GM23248 (cell line): ENCODE data around the gene EML5. TPM values are rescaled to one million over a fixed set of nuclear protein-coding genes. Genes with fewer than 3 reads are reported as not detected.

Experiments used
- DNase-seq: peaks from one replicate; pipeline ENCODE4 v3.0.0-alpha.2; 2015
- H2AFZ ChIP-seq: fragments of 200-600 bp; sonication (generic); 2 replicates; pipeline ENCODE4 v1.6.1; 2016; ENCODE audit warnings: antibody characterized with exemption
- H3F3A ChIP-seq: fragments of 200-600 bp; sonication (generic); 2 replicates; pipeline ENCODE4 v1.6.1; 2016; ENCODE audit warnings: mild to moderate bottlenecking, antibody characterized with exemption, mixed run types; ENCODE audit not compliant: insufficient read depth
- H3K27ac ChIP-seq: fragments of 200-600 bp; sonication (generic); 2 replicates; pipeline ENCODE4 v1.5.1; 2016; ENCODE audit warnings: mild to moderate bottlenecking
- H3K27me3 ChIP-seq: fragments of 200-600 bp; sonication (generic); replicated peaks from 2 replicates; pipeline ENCODE4 v1.6.1; 2016; ENCODE audit warnings: mild to moderate bottlenecking; ENCODE audit not compliant: insufficient read depth
- H3K36me3 ChIP-seq: fragments of 200-600 bp; sonication (generic); 2 replicates; pipeline ENCODE4 v1.6.1; 2016; ENCODE audit warnings: low read depth, mild to moderate bottlenecking
- H3K4me1 ChIP-seq: fragments of 200-600 bp; sonication (generic); 2 replicates; pipeline ENCODE4 v1.6.1; 2016; ENCODE audit warnings: mild to moderate bottlenecking; ENCODE audit not compliant: insufficient read depth
- H3K4me2 ChIP-seq: fragments of 200-600 bp; sonication (generic); one replicate; pipeline ENCODE4 v1.6.1; 2016; ENCODE audit warnings: mild to moderate bottlenecking; ENCODE audit not compliant: unreplicated experiment
- H3K4me3 ChIP-seq: fragments of 200-600 bp; sonication (generic); 2 replicates; pipeline ENCODE4 v1.5.1; 2016; ENCODE audit warnings: mild to moderate bottlenecking
- H3K79me2 ChIP-seq: fragments of 200-600 bp; sonication (generic); 2 replicates; pipeline ENCODE4 v1.6.1; 2016; ENCODE audit warnings: mild to moderate bottlenecking; ENCODE audit not compliant: insufficient read depth
- H3K9ac ChIP-seq: fragments of 200-600 bp; sonication (generic); 2 replicates; pipeline ENCODE4 v1.6.1; 2016; ENCODE audit warnings: mild to moderate bottlenecking
- H3K9me2 ChIP-seq: fragments of 200-600 bp; sonication (generic); 2 replicates; pipeline ENCODE4 v1.6.1; 2016; ENCODE audit warnings: mixed run types, mild to moderate bottlenecking, moderate library complexity; ENCODE audit not compliant: insufficient read depth
- H3K9me3 ChIP-seq: fragments of 200-600 bp; sonication (generic); one replicate; pipeline ENCODE4 v1.6.1; 2017; ENCODE audit warnings: low read depth
- H4K20me1 ChIP-seq: fragments of 200-600 bp; sonication (generic); 2 replicates; pipeline ENCODE4 v1.6.0; 2016; ENCODE audit not compliant: insufficient read depth
- EZH2 ChIP-seq: fragments of 200-600 bp; sonication (generic); IDR thresholded peaks from 2 replicates; pipeline ENCODE4 v1.6.1; 2018; ENCODE audit warnings: antibody characterized with exemption, mild to moderate bottlenecking; ENCODE audit not compliant: insufficient read depth, poor library complexity, severe bottlenecking
- EZH2phosphoT487 ChIP-seq: fragments of 200-600 bp; sonication (generic); IDR thresholded peaks from 2 replicates; pipeline ENCODE4 v1.6.1; 2018; ENCODE audit warnings: antibody characterized with exemption, moderate library complexity, mild to moderate bottlenecking, low read depth; ENCODE audit not compliant: insufficient read depth
- WGBS, 2 experiments: methylation state at CpG; one replicate each; pipeline ENCODE4 v1.1.6; 2015 to 2017; ENCODE audit warnings: low lambda C conversion rate in 2 of 2, low coverage in 1 of 2; ENCODE audit errors: missing lambda C conversion rate in 2 of 2; 5-methylcytosine and 5-hydroxymethylcytosine counted together
- in situ Hi-C: fragments of 300-500 bp; cut with MboI; formaldehyde crosslinking; loops from 2 replicates; pipeline ENCODE4 v1.15.0; 2020
- polyA plus RNA-seq: library from polyadenylated mRNA; unstranded; fragments of >200 nt; fragmentation: Nextera tagmentation; extraction: Ambion mirVana; gene quantifications from 2 replicates; pipeline ENCODE4 v1.2.1, GENCODE V29; 2016
- total RNA-seq: library from RNA; depleted of rRNA; stranded (reverse); fragments of >200 nt; shearing (Covaris generic); gene quantifications from 2 replicates; pipeline ENCODE4 v1.2.3, GENCODE V29; 2014

Gene EML5
- total and polyA plus RNA-seq, 2 experiments from 2014 or later = under 0.01 to 0.25 TPM

DNA sequence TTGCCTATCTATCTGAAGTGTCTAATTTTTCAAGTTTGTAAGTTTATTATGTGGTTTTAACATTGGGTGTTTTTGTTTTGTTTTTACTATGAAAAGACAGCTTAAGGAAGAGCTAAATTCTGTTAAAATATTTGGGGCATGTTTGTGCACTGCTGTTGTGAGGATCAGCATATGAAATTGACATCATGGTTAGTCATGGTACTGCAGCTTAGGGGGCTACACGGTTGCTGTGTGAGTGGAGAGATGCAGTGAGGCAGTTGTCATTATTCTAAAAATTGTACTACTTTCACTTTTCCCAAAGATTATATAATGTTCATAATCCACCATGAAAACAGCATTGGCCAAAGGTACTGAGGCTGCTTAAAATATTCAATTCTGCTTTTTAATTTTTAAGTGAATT, 180.9 kb downstream of the EML5 start:
- Histone ChIP-seq H3K36me3 (peaks cover 53% of the 10 kb centered on the region), H2AFZ (no peak overlapping the region), H3K4me3 (no peak overlapping the region), H3F3A (peaks cover 50% of the 10 kb centered on the region), H3K9me3 (no peaks in the 10 kb centered on the region), H3K4me2 (no peak overlapping the region), H3K27me3 (no peaks in the 10 kb centered on the region), H3K79me2 (0 out of 2 replicates have a peak, but pooled peaks cover 4% of the 10 kb centered on the region), H4K20me1 (no peaks in the 10 kb centered on the region; the same call in 1 of the 2 replicates), H3K9me2 (no peaks in the 10 kb centered on the region), H3K4me1 (peaks cover 39% of the 10 kb centered on the region), H3K27ac (no peak overlapping the region), H3K9ac (no peak overlapping the region)
- TF ChIP-seq EZH2 (no peak), EZH2phosphoT487 (no peak)
- 3 to 4% methylated on average over 1 of the region's 1 CpG for WGBS, 2 experiments
- peak; percentile 28 for DNase-seq
- in situ Hi-C loops = no loop called here

DNA sequence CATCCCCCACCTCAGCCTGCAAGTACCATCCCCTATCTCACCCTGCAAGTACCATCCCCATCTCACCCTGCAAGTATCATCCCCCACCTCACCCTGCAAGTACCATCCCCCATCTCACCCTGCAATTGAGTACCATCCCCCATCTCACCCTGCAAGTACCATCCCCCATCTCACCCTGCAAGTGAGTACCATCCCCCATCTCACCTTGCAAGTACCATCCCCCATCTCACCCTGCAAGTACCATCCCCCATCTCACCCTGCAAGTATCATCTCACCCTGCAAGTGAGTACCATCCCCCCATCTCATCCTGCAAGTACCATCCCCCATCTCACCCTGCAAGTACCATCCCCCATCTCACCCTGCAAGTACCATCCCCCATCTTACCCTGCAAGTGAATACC, 184.9 kb downstream of the EML5 start:
- Histone ChIP-seq H3F3A (peaks cover 28% of the 10 kb centered on the region), H3K27ac (no peak overlapping the region), H3K4me2 (no peak overlapping the region), H3K4me3 (no peak overlapping the region), H4K20me1 (no peaks in the 10 kb centered on the region), H3K79me2 (0 out of 2 replicates have a peak, but pooled peaks cover 4% of the 10 kb centered on the region), H3K27me3 (no peaks in the 10 kb centered on the region), H3K9me2 (no peaks in the 10 kb centered on the region), H3K9me3 (no peaks in the 10 kb centered on the region), H2AFZ (no peak overlapping the region), H3K36me3 (peaks cover 70% of the 10 kb centered on the region), H3K4me1 (peaks cover 18% of the 10 kb centered on the region), H3K9ac (no peak overlapping the region)
- no peak for DNase-seq
- TF ChIP-seq EZH2phosphoT487 = no peak
- no peak for TF ChIP-seq EZH2
- in situ Hi-C loops = no loop called here

DNA sequence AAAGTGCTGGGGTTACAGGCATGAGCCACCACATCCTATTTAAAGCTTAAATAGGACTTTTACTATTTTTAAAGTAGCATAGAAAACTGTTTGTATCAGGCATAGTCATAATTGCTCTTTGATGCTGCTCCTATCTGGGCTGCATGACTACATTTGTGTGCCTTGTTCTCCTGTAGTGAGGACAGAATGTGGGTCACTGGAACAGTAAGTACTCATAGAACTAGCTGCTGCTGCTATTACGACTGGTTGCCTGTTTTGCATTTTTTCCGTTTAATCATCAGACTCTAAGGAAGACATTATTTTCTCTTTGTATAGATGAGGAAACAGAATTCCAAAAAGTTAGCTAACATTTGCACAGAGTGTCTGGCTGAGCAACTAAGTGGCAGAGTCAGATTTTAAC, 187.2 kb downstream of the EML5 start:
- H3K79me2 ChIP-seq = peaks cover 4% of the 10 kb centered on the region; the same call in 1 of the 2 replicates
- H3K36me3 ChIP-seq = peaks cover 76% of the 10 kb centered on the region
- no peaks in the 10 kb centered on the region for H4K20me1 ChIP-seq
- TF ChIP-seq EZH2 (no peak), EZH2phosphoT487 (no peak)
- no peak overlapping the region for H3K4me3 ChIP-seq
- no peak overlapping the region for H2AFZ ChIP-seq
- peak; percentile 17 for DNase-seq
- peaks cover 6% of the 10 kb centered on the region for H3F3A ChIP-seq
- no peaks in the 10 kb centered on the region for H3K9me3 ChIP-seq
- no peaks in the 10 kb centered on the region for H3K4me1 ChIP-seq
- H3K9ac ChIP-seq = no peak overlapping the region
- in situ Hi-C loops = no loop called here
- H3K27me3 ChIP-seq = no peaks in the 10 kb centered on the region
- no peaks in the 10 kb centered on the region for H3K9me2 ChIP-seq
- WGBS, 2 experiments = 84 to 92% methylated on average over 2 of the region's 2 CpGs
- H3K4me2 ChIP-seq = no peak overlapping the region
- no peak overlapping the region for H3K27ac ChIP-seq

DNA sequence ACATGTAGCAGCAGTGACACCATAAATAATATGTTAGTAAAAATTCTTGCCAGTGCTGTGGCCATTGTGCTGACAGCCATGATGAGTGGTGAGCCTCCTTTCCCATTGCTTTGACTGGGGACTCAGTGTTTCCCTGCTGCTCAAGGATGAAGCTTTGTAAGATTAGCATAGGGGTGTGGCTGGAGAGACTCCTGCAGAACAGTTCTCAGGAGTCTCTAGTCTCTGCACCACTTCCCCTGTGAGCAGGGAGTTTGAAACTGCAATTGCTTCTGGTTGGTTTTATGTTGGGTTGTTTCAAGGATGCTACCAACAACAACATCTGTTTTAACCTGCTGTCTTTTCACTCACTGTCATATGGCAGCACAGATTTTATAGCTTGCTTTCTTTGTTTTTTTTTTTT, 188.5 kb downstream of the EML5 start:
- Histone ChIP-seq H3F3A (no peaks in the 10 kb centered on the region), H3K9me3 (no peaks in the 10 kb centered on the region), H2AFZ (no peak overlapping the region), H3K9me2 (no peaks in the 10 kb centered on the region), H3K4me3 (no peak overlapping the region), H3K27me3 (no peaks in the 10 kb centered on the region), H3K4me2 (no peak overlapping the region), H3K4me1 (no peaks in the 10 kb centered on the region), H3K9ac (no peak overlapping the region), H4K20me1 (no peaks in the 10 kb centered on the region), H3K36me3 (peaks cover 65% of the 10 kb centered on the region; the same call in 1 of the 2 replicates), H3K79me2 (peaks cover under 1% of the 10 kb centered on the region; the same call in 1 of the 2 replicates), H3K27ac (no peak overlapping the region)
- DNase-seq = no peak
- TF ChIP-seq EZH2 (no peak), EZH2phosphoT487 (no peak)
- in situ Hi-C loops = no loop called here
